ENCODE data around the gene DKK1.

DKK1 gene

DNA sequence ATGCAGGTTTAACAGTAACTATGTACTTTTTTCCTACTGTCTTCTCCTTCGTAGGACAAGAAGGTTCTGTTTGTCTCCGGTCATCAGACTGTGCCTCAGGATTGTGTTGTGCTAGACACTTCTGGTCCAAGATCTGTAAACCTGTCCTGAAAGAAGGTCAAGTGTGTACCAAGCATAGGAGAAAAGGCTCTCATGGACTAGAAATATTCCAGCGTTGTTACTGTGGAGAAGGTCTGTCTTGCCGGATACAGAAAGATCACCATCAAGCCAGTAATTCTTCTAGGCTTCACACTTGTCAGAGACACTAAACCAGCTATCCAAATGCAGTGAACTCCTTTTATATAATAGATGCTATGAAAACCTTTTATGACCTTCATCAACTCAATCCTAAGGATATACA, 2.4 kb downstream of the DKK1 start:
- H3K4me3 ChIP-seq (ENCODE audit: low read depth, low read length) = no peak overlapping the region
- TF ChIP-seq, protein P1, sequence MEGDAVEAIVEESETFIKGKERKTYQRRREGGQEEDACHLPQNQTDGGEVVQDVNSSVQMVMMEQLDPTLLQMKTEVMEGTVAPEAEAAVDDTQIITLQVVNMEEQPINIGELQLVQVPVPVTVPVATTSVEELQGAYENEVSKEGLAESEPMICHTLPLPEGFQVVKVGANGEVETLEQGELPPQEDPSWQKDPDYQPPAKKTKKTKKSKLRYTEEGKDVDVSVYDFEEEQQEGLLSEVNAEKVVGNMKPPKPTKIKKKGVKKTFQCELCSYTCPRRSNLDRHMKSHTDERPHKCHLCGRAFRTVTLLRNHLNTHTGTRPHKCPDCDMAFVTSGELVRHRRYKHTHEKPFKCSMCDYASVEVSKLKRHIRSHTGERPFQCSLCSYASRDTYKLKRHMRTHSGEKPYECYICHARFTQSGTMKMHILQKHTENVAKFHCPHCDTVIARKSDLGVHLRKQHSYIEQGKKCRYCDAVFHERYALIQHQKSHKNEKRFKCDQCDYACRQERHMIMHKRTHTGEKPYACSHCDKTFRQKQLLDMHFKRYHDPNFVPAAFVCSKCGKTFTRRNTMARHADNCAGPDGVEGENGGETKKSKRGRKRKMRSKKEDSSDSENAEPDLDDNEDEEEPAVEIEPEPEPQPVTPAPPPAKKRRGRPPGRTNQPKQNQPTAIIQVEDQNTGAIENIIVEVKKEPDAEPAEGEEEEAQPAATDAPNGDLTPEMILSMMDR (conservative IDR thresholded peaks at IDR 0.05; ENCODE audit: low read depth, low read length) = no peak
- no peak for DNase-seq (ENCODE audit: low read depth)

DNA sequence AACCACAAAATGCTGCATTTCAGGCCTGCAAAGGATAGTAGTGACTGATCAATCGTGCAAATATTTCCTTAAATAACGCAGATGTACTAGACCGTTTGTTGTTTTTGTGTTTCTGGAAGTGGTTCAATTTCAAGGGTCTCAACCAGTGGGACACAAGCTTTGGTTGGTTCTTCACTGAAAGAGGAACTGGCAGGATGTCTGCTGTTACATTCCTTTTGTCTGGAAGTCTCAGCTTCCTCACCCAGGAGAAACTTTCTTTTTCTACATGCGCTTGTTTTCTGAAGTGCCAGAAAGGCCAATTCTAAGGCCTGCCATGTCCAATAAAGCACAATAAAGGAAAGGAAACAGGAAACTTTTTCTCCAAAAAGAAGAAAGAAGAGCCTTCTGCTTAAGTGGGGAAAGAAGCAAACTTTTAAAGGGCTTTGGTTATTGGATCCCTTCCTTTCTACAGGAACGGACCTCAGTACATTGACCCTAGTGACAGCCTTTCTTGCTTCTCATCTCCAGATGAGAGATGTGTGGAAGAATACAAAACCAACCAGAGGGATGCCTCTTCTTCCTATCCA, 4.1 kb downstream of the DKK1 start:
- DNase-seq (ENCODE audit: low read depth) = peak; percentile 66
- TF ChIP-seq, protein P1 (conservative IDR thresholded peaks at IDR 0.05; ENCODE audit: low read depth, low read length) = no peak
- H3K4me3 ChIP-seq (ENCODE audit: low read depth, low read length) = peak overlapping the region; percentile 9

DNA sequence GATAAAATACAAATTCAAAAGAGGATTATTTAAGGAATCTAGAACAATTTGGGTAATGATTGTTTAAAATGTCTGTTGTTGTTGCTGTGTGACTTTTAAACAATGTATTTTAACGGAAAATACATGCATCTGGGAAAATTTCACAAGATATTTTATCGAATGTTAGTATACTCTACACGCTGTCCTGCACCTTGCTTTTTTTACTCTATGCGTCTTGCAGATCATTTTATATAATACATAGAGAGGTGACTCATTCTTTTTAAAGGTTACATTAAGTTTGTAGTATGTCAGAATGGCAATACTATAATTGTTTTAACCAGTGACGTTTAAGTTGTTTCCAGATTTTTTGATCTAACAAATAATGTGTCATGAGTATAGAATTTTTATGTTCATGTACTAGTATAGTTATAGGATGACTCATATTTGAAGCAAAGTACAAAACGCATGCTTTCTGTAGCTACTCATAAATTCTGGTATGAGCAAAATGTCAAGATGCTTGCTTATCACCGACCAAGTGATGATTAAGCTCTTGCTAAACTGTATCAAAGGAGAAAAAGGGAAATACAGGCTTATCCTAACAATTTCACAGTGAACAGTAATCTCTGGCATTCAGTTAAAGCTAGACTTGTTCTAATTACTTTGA, 4.9 kb downstream of the DKK1 start:
- DNase-seq (ENCODE audit: low read depth) = peak; percentile 95
- no peak overlapping the region for H3K4me3 ChIP-seq (ENCODE audit: low read depth, low read length)
- TF ChIP-seq, protein P1 (conservative IDR thresholded peaks at IDR 0.05; ENCODE audit: low read depth, low read length) = no peak

DNA sequence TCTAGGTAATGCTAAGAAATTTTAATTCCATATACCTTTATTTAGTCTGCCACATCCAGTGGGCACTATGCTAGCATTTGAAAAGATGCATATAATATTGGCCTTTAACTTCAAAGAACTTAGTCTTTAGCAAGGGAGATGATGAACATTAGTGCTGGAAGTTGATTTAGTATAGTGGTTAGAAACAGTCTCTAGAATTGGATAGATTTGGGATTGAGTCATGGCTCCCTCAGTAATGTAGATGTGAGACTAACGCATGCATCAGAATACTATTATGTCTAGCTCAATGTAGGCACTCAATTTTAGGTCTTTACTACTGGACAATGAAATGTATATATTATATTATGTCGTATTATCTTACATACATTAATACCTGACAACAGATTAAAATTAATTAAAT, 5.8 kb downstream of the DKK1 start:
- no peak overlapping the region for H3K4me3 ChIP-seq (ENCODE audit: low read depth, low read length)
- no peak for DNase-seq (ENCODE audit: low read depth)
- TF ChIP-seq, protein P1 (conservative IDR thresholded peaks at IDR 0.05; ENCODE audit: low read depth, low read length) = no peak

DNA sequence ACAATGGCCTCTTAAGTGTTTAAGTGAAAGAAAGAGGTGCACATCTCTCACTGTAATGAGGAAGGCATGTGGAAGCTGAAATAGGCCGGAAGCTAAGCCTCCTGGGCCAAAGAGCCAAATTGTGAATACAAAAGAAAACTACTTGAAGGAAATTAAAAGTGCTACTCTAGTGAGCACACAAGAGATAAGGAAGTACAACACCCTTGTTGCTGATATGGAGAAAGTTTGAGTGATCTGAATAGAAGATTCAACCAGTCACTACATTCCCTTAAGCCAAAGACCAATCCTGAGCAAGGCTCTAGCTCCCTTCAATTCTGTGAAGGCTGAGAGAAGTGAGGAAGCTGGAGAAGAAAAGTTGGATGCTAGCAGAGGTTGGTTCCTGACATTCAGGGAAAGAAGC, 8.2 kb downstream of the DKK1 start:
- no peak overlapping the region for H3K4me3 ChIP-seq (ENCODE audit: low read depth, low read length)
- DNase-seq (ENCODE audit: low read depth) = no peak
- TF ChIP-seq, protein P1 (conservative IDR thresholded peaks at IDR 0.05; ENCODE audit: low read depth, low read length) = no peak

DNA sequence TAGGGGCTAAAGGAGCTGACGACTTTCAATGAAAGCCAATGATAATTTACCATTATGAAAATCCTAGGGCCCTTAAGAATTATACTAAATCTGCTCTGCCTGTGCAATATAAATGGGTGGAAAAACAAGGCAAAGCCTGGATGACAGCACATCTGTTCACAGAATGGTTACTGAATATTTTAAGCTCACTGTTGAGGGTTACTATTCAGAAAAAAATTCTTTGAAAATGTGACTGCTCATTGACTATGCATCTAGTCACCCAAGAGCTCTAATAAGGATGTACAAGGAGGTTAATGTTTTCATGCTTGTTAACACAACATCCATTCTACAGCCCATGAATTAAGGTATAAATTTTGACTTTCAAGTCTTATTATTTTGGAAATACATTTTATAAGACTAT, 8.9 kb downstream of the DKK1 start:
- TF ChIP-seq, protein P1 (conservative IDR thresholded peaks at IDR 0.05; ENCODE audit: low read depth, low read length) = no peak
- DNase-seq (ENCODE audit: low read depth) = no peak
- H3K4me3 ChIP-seq (ENCODE audit: low read depth, low read length) = no peak overlapping the region

DNA sequence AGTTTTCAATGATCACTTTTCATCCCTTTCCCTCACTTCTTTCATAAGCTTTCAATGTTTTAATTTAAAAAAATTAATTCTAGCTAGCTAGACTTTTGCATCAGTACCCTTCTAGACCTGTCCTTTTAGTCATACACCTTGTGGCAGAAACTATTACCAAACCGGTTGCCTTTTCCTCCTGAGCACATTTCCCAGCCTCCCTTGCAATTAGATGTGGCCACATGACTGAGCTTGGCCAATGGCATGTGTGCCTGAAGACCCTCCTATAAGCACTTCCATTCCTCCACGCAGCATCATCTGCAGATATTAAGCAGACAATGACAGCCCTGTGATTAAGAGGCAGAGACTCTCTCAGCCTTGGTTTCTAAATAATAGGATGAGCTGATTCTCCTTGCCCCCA, 12.3 kb downstream of the DKK1 start:
- TF ChIP-seq, protein P1 (conservative IDR thresholded peaks at IDR 0.05; ENCODE audit: low read depth, low read length) = no peak
- no peak for DNase-seq (ENCODE audit: low read depth)
- no peak overlapping the region for H3K4me3 ChIP-seq (ENCODE audit: low read depth, low read length)
